ENCODE results near the gene PCMT1.

DNA sequence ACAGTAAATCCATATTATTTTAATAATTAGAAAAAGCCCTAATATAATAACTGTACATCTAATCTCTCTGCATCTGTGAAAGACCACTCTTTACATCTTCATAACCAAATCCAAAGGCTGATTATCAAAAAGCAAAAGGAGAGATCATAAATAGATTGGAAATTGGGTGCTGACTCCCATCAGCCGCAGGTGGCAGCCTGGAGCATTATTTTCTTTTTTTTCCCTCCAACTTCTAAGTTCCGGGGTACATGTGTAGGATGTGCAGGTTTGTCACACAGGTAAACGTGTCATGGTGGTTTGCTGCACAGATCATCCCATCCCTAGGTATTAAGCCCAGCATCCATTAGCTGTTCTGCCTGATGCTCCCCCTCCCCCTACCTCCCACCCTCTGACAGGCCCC is 84.1 kb downstream of the PCMT1 start:
- TF ChIP-seq POLR2A (IDR thresholded peaks at IDR 0.05; ENCODE audit: low read depth, low read length) (no peak), POLR2AphosphoS5 (IDR thresholded peaks at IDR 0.05; ENCODE audit: low read depth, low read length) (no peak)

Measured in GM12892 (cell line).